HCT116 (cell line): Measurements from ENCODE around the gene ARID5B. TPM values are rescaled to one million over a fixed set of nuclear protein-coding genes. Genes with fewer than 3 reads are reported as not detected.

ENCODE experiments used
- ATAC-seq: fragments of 200-7000 bp; cut with Tn5 transposase; 2 replicates; pipeline ENCODE4 v1.9.1; 2020; ENCODE audit warnings: mild to moderate bottlenecking, moderate library complexity
- BruUV-seq: library from RNA; stranded (reverse); fragments of 400-500 nt; replicated peaks from 2 replicates; lab custom pipeline; 2021; lab: Mats Ljungman, UMichigan
- CTCF ChIA-PET: fragments of 300-600 bp; sonication (Branson Sonifier 250); formaldehyde crosslinking; loops from one replicate; lab custom pipeline; 2021; ENCODE audit warnings: antibody characterized with exemption; lab: Charles Lee
- POLR2A ChIA-PET: fragments of 300-600, 350-600 bp; sonication (Branson Sonifier 250); formaldehyde crosslinking; loops from one replicate; lab custom pipeline; 2021; ENCODE audit warnings: antibody characterized with exemption; lab: Charles Lee
- RAD21 ChIA-PET, 2 experiments: fragments of 300-600 bp; sonication (Branson Sonifier 250); formaldehyde crosslinking; loops; one replicate each; lab custom pipeline; 2023; ENCODE audit warnings: low total read pairs in 2 of 2; ENCODE audit not compliant: uncharacterized antibody in 2 of 2, unreplicated experiment in 2 of 2, low non-redundant PET in 1 of 2; lab: Charles Lee
- DNase-seq: peaks from one replicate; pipeline ENCODE4 v3.0.0-alpha.2; 2010; ENCODE audit warnings: low read depth, low spot score
- H2AFZ ChIP-seq: fragments of 200-600 bp; shearing (Covaris generic), sonication (generic); 2 replicates; pipeline ENCODE4 v1.6.1; 2017; ENCODE audit warnings: low read depth, mixed run types, mixed read lengths, antibody characterized with exemption, low read length; ENCODE audit not compliant: poor library complexity, severe bottlenecking
- H3K27ac ChIP-seq: 2 replicates; pipeline ENCODE4 v1.5.1; 2012; ENCODE audit warnings: low read depth, low read length
- H3K27me3 ChIP-seq: fragments of 200-600 bp; sonication (generic); 2 replicates; pipeline ENCODE4 v1.6.1; 2016; ENCODE audit warnings: mixed run types, low read length, mixed read lengths; ENCODE audit not compliant: insufficient read depth
- H3K36me3 ChIP-seq, 2 experiments: fragments of 200-500 bp in 1 of 2; fragments of 200-600 bp in 1 of 2; sonication (Bioruptor generic) in 1 of 2; sonication (generic) in 1 of 2; 2 replicates each; pipeline versions ENCODE4 v1.5.1 to v1.6.1; 2014 to 2016; ENCODE audit warnings: low read length in 2 of 2, inconsistent platforms in 1 of 2, mixed read lengths in 1 of 2, mixed run types in 1 of 2; ENCODE audit not compliant: insufficient read depth in 2 of 2, control insufficient read depth in 1 of 2
- H3K4me1 ChIP-seq, 2 experiments: fragments of 200-600 bp in 1 of 2; sonication (generic) in 1 of 2; 2 replicates each; pipeline versions ENCODE4 v1.5.1 to v1.6.1; 2012 to 2017; ENCODE audit warnings: low read length in 2 of 2, inconsistent platforms in 1 of 2, mild to moderate bottlenecking in 1 of 2, mixed read lengths in 1 of 2, mixed run types in 1 of 2, moderate library complexity in 1 of 2; ENCODE audit not compliant: insufficient read depth in 2 of 2, control insufficient read depth in 1 of 2
- H3K4me2 ChIP-seq: fragments of 200-600 bp; sonication (generic); 2 replicates; pipeline ENCODE4 v1.6.1; 2017; ENCODE audit warnings: mixed run types, low read length, mixed read lengths
- H3K4me3 ChIP-seq, 2 experiments: fragments of 200-600 bp in 1 of 2; sonication (generic) in 1 of 2; replicated peaks in 1 of 2; 2 replicates each; pipeline ENCODE4 v1.5.1; 2011 to 2016; ENCODE audit warnings: low read length in 2 of 2, control low read depth in 1 of 2, low read depth in 1 of 2, mild to moderate bottlenecking in 1 of 2, mixed read lengths in 1 of 2, mixed run types in 1 of 2
- H3K79me2 ChIP-seq: fragments of 200-600 bp; sonication (generic); 2 replicates; pipeline ENCODE4 v1.6.1; 2017; ENCODE audit warnings: mild to moderate bottlenecking, mixed run types, low read length, moderate library complexity, mixed read lengths; ENCODE audit not compliant: insufficient read depth
- H3K9ac ChIP-seq: fragments of 200-600 bp; sonication (generic); 2 replicates; pipeline ENCODE4 v1.6.1; 2016; ENCODE audit warnings: low read length, mixed read lengths
- H3K9me2 ChIP-seq: fragments of 200-600 bp; sonication (generic), shearing (Covaris generic); 2 replicates; pipeline ENCODE4 v1.6.1; 2017; ENCODE audit warnings: mixed run types, mild to moderate bottlenecking, moderate library complexity; ENCODE audit not compliant: insufficient read depth
- H3K9me3 ChIP-seq, 2 experiments: fragments of 200-500 bp in 1 of 2; fragments of 200-600 bp in 1 of 2; sonication (Bioruptor generic) in 1 of 2; sonication (generic) in 1 of 2; 2 replicates each; pipeline ENCODE4 v1.6.1; 2014 to 2017; ENCODE audit warnings: low read length in 2 of 2, mixed read lengths in 2 of 2, inconsistent platforms in 1 of 2, low read depth in 1 of 2, mild to moderate bottlenecking in 1 of 2, mixed run types in 1 of 2, moderate library complexity in 1 of 2; ENCODE audit not compliant: control insufficient read depth in 1 of 2, insufficient read depth in 1 of 2
- H4K20me1 ChIP-seq: fragments of 200-600 bp; sonication (generic), shearing (Covaris generic); 2 replicates; pipeline ENCODE4 v1.6.1; 2017; ENCODE audit warnings: mixed run types, mild to moderate bottlenecking, moderate library complexity; ENCODE audit not compliant: insufficient read depth
- CEBPB ChIP-seq: IDR thresholded peaks from 2 replicates; pipeline ENCODE4 v1.6.1; 2012; ENCODE audit warnings: low read depth
- CTCF ChIP-seq, 3 experiments: fragments of 200-600 bp in 1 of 3; sonication (generic) in 1 of 3; IDR thresholded peaks in 2 of 3; conservative IDR thresholded peaks in 1 of 3; 2 replicates each; pipeline ENCODE4 v1.5.1; 2012 to 2017; ENCODE audit warnings: low read depth in 2 of 3, low read length in 2 of 3, antibody characterized with exemption in 1 of 3, borderline replicate concordance in 1 of 3, control low read depth in 1 of 3, mild to moderate bottlenecking in 1 of 3, mixed read lengths in 1 of 3, mixed run types in 1 of 3, moderate library complexity in 1 of 3; ENCODE audit not compliant: insufficient read depth in 1 of 3
- EGR1 ChIP-seq: IDR thresholded peaks from 2 replicates; pipeline ENCODE4 v1.6.1; 2012; ENCODE audit warnings: low read depth
- FOSL1 ChIP-seq: IDR thresholded peaks from 2 replicates; pipeline ENCODE4 v1.6.1; 2012; ENCODE audit warnings: low read depth
- POLR2AphosphoS5 ChIP-seq: IDR thresholded peaks from 2 replicates; pipeline ENCODE4 v1.6.1; 2011; ENCODE audit warnings: mild to moderate bottlenecking, low read depth, low read length, moderate library complexity
- ZNF274 ChIP-seq: fragments of 200-500 bp; sonication (Bioruptor generic); IDR thresholded peaks from 2 replicates; pipeline ENCODE4 v1.6.1; 2014; ENCODE audit warnings: mild to moderate bottlenecking, low read depth, low read length, inconsistent platforms
- intact Hi-C: fragments of 100-400 bp; cut with micrococcal nuclease; formaldehyde crosslinking; loops from 2 replicates; pipeline ENCODE4 v1.10.0; 2022
- total RNA-seq: library from RNA; stranded (reverse); gene quantifications from one replicate; pipeline ENCODE4 v1.2.1, GENCODE V29; 2021; ENCODE audit not compliant: unreplicated experiment
- TF ChIP-seq, protein P1 (sequence below): IDR thresholded peaks from 2 replicates; pipeline ENCODE4 v1.6.1; 2012; ENCODE audit warnings: low read depth

The ARID5B gene
- total RNA-seq, 1 experiment from 2014 or later: 4.7 TPM

GRCh38 chr10:62011558-62011957 is 110.1 kb downstream of the ARID5B start:
- ChIA-PET POLR2A (no interaction called here), RAD21 (no interaction called here), CTCF (no interaction called here)
- Histone ChIP-seq H3K4me1 (no peaks in the 10 kb centered on the region), H3K36me3 (no peaks in the 10 kb centered on the region), H3K4me3 (no peak overlapping the region), H3K9me2 (no peaks in the 10 kb centered on the region), H2AFZ (no peak overlapping the region), H3K4me2 (no peak overlapping the region), H3K27me3 (no peaks in the 10 kb centered on the region), H4K20me1 (no peaks in the 10 kb centered on the region), H3K27ac (no peak overlapping the region), H3K9ac (no peak overlapping the region), H3K9me3 (no peaks in the 10 kb centered on the region), H3K79me2 (no peaks in the 10 kb centered on the region)
- TF ChIP-seq CTCF (IDR thresholded peaks at IDR 0.05 in 2 of 3, conservative IDR thresholded peaks at IDR 0.05 in 1 of 3; ENCODE audit: borderline replicate concordance in 1 of 3, insufficient read depth in 1 of 3, low read depth in 2 of 3, low read length in 2 of 3) (no peak), EGR1 (no peak), CEBPB (no peak), ZNF274 (no peak), POLR2AphosphoS5 (no peak), FOSL1 (no peak)
- TF ChIP-seq, protein P1, sequence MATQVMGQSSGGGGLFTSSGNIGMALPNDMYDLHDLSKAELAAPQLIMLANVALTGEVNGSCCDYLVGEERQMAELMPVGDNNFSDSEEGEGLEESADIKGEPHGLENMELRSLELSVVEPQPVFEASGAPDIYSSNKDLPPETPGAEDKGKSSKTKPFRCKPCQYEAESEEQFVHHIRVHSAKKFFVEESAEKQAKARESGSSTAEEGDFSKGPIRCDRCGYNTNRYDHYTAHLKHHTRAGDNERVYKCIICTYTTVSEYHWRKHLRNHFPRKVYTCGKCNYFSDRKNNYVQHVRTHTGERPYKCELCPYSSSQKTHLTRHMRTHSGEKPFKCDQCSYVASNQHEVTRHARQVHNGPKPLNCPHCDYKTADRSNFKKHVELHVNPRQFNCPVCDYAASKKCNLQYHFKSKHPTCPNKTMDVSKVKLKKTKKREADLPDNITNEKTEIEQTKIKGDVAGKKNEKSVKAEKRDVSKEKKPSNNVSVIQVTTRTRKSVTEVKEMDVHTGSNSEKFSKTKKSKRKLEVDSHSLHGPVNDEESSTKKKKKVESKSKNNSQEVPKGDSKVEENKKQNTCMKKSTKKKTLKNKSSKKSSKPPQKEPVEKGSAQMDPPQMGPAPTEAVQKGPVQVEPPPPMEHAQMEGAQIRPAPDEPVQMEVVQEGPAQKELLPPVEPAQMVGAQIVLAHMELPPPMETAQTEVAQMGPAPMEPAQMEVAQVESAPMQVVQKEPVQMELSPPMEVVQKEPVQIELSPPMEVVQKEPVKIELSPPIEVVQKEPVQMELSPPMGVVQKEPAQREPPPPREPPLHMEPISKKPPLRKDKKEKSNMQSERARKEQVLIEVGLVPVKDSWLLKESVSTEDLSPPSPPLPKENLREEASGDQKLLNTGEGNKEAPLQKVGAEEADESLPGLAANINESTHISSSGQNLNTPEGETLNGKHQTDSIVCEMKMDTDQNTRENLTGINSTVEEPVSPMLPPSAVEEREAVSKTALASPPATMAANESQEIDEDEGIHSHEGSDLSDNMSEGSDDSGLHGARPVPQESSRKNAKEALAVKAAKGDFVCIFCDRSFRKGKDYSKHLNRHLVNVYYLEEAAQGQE: no peak
- DNase-seq (no peak), ATAC-seq (no peak)
- no TSS peak for BruUV-seq
- intact Hi-C loops: no loop called here
